G401 (cell line): ENCODE results near the gene ACOT2. TPM values are rescaled to one million over a fixed set of nuclear protein-coding genes. Genes with fewer than 3 reads are reported as not detected.

ENCODE experiments used
- DNase-seq: peaks from one replicate; pipeline ENCODE4 v3.0.0-alpha.2; 2015; ENCODE audit warnings: low spot score
- in situ Hi-C: cut with HindIII; loops from 2 replicates; pipeline ENCODE4 v1.10.0; 2016; ENCODE audit warnings: low sequenced_read_pairs, mixed read lengths
- total RNA-seq: library from RNA; depleted of rRNA; stranded (reverse); fragments of >200 nt; shearing (Covaris generic); gene quantifications from 2 replicates; pipeline ENCODE4 v1.2.3, GENCODE V29; 2014; rRNA removed

The ACOT2 gene
- total RNA-seq, 1 experiment from 2014 or later: 117 TPM

DNA sequence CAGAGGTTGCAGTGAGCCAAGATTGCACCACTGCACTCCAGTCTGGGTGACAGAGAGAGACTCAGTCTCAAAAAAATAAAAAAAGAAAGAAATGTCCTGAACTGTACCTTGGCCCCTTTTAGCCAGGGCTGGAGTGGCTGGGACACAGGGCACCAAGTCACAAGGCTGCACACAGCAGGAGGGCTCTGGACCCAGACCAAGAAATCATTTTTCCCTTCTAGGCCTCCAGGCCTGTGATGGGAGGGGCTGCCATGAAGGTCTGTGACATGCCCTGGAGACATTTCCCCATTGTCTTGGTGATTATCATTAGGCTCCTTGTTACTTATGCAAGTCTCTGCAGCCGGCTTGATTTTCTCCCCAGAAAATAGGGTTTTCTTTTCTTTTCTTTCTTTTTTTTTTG, 38.2 kb downstream of the ACOT2 start:
- no peak for DNase-seq
- in situ Hi-C loops: no loop called here

DNA sequence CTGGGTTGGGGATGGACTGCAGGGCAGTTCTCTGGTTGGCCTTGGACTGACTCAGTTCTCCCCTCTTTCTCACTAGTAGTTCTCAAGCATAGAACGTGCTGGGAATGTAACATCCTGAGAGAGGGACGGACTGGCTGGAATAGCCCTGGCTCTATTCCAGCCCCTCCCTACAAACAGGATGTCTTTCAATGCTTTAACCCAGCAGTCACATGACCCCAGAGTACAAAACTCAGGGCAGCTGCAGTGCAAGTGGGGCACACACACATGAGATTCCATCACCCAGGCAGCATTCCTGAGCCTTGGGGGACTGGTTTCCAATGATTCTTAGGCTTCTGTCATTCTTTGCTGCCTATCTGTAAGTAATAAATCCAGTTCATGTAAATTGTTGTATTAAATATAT, 41.7 kb downstream of the ACOT2 start:
- in situ Hi-C loops: no loop called here
- DNase-seq: no peak

DNA sequence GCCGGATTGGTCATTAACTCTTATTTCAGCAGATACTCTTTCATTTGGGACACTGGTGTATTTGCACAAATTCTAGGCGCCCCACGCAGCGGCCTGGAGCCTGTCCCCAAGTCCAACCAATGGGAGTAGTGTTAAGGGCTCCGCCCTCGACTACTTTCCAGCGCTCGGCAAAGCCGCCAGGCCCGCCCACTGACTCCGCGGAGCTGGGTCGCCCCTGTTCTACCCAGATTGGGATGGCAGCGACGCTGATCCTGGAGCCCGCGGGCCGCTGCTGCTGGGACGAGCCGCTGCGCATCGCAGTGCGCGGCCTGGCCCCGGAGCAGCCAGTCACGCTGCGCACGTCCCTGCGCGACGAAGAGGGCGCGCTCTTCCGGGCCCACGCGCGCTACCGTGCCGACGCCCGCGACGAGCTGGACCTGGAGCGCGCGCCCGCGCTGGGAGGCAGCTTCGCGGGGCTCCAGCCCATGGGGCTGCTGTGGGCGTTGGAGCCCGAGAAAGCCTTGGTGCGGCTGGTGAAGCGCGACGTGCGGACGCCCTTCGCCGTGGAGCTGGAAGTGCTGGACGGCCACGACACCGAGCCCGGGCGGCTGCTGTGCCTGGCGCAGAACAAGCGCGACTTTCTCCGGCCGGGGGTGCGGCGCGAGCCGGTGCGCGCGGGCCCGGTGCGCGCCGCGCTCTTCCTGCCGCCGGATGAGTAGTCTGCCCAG, 43.5 kb downstream of the ACOT2 start, which contains the start of gene ACOT6:
TSS of gene ACOT6 (plus strand) at position 179 of the 707 bp plus-strand sequence. CDS start at position 234, 55 bp downstream.
- DNase-seq: peak; percentile 80
- in situ Hi-C loops: no loop called here

GRCh38 chr14:73613046-73613383, 44.0 kb downstream of the ACOT2 start:
- in situ Hi-C loops: no loop called here
- DNase-seq: peak; percentile 38

- in situ Hi-C loops: no loop called here
- DNase-seq: no peak
Observed at GRCh38 chr14:73613419-73613963, 44.5 kb downstream of the ACOT2 start.

DNA sequence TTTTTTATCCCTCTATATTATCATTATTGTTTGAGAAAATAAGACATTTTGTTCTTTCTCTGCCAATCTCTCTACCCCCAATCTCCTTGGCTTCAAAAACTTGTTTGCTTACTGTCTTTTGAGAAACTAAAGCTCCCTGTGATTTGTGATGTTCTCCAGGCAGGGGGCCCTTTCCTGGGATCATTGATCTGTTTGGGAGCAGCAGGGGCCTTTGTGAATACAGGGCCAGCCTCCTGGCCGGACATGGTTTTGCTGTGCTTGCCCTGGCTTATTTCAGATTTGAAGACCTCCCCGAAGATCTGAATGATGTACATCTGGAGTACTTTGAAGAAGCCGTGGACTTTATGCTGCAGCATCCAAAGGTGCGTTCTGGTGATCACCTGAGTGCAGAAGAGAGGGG, 47.8 kb downstream of the ACOT2 start:
- in situ Hi-C loops: no loop called here
- DNase-seq: no peak

GRCh38 chr14:73619524-73619923, 50.5 kb downstream of the ACOT2 start:
- no peak for DNase-seq
- in situ Hi-C loops: no loop called here

- no peak for DNase-seq
Observed at GRCh38 chr14:73620268-73620667, 51.3 kb downstream of the ACOT2 start.

GRCh38 chr14:73623504-73624054, 54.6 kb downstream of the ACOT2 start:
- in situ Hi-C loops: no loop called here
- DNase-seq: no peak

More at GRCh38 chr14:73620268-73620667, 51.3 kb downstream of the ACOT2 start:
- in situ Hi-C loops: no loop called here

Other genes with a start within 250 kb of the ACOT2 start
- 16.6 and 49.1 TPM in 2 replicates for gene NUMB, start 110.7 kb upstream of the ACOT2 start, total RNA-seq
- gene RIOX1, start 78.3 kb upstream of the ACOT2 start, total RNA-seq: 0.07 and 0.31 TPM in 2 replicates
- gene ACOT1, start 32.1 kb upstream of the ACOT2 start, total RNA-seq: not detected in 2 replicates
- gene HEATR4, start 10.3 kb upstream of the ACOT2 start, total RNA-seq: not detected in 2 replicates
- gene ACOT4, start 22.7 kb downstream of the ACOT2 start, total RNA-seq: not detected in 2 replicates
- gene ACOT6, start 43.3 kb downstream of the ACOT2 start, total RNA-seq: not detected in 2 replicates
- 18.8 and 32.8 TPM in 2 replicates for gene DNAL1, start 75.8 kb downstream of the ACOT2 start, total RNA-seq
- gene PNMA1, start 145.2 kb downstream of the ACOT2 start, total RNA-seq: 65.8 and 80.4 TPM in 2 replicates